Mammary epithelial cell (primary cell): ENCODE measurements around the gene LGMN.

ENCODE experiments used
- EZH2 ChIP-seq: IDR thresholded peaks from 2 replicates; pipeline ENCODE4 v1.6.1; 2012; ENCODE audit warnings: low read length, inconsistent platforms, borderline replicate concordance
- TF ChIP-seq, protein P1 (sequence below), 2 donors: IDR thresholded peaks in 1 of 2; conservative IDR thresholded peaks in 1 of 2; 2 replicates each; pipeline ENCODE4 v1.5.1; 2011 to 2012; ENCODE audit warnings: inconsistent platforms in 2 of 2, low read length in 2 of 2, mild to moderate bottlenecking in 2 of 2, control low read depth in 1 of 2, low read depth in 1 of 2; ENCODE audit not compliant: insufficient read depth in 1 of 2; ENCODE audit errors: extremely low read depth in 1 of 2

DNA sequence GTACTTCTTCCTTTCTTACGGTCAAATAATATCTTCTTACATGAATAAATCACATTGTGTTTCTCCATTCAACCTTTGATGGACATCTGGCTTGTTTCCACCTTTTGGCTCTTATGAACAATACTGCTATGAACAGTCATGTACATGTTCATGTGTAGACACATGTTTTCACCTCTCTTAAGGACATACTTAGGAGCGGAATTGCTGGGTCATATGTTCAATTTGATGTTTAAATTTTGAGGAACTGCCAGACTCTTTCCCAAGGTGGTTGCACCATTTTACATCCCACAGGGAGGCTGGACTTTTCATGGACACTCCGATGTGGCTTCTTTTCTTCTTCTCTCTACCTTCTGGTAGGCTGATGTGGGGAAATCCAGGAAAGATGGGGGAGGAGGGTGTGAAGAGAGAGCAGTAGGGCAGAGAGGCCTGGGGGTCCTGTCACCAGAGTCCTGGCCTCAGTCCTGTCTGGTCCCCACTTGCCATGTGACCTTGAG lies 16.8 kb downstream of the LGMN start:
- TF ChIP-seq, protein P1, sequence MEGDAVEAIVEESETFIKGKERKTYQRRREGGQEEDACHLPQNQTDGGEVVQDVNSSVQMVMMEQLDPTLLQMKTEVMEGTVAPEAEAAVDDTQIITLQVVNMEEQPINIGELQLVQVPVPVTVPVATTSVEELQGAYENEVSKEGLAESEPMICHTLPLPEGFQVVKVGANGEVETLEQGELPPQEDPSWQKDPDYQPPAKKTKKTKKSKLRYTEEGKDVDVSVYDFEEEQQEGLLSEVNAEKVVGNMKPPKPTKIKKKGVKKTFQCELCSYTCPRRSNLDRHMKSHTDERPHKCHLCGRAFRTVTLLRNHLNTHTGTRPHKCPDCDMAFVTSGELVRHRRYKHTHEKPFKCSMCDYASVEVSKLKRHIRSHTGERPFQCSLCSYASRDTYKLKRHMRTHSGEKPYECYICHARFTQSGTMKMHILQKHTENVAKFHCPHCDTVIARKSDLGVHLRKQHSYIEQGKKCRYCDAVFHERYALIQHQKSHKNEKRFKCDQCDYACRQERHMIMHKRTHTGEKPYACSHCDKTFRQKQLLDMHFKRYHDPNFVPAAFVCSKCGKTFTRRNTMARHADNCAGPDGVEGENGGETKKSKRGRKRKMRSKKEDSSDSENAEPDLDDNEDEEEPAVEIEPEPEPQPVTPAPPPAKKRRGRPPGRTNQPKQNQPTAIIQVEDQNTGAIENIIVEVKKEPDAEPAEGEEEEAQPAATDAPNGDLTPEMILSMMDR (conservative IDR thresholded peaks at IDR 0.05 in 1 of 2, IDR thresholded peaks at IDR 0.05 in 1 of 2; ENCODE audit: extremely low read depth in 1 of 2, insufficient read depth in 1 of 2, low read depth in 1 of 2, low read length in 2 of 2) = no peak
- TF ChIP-seq EZH2 = no peak
